Adipose tissue (tissue), 3 donors: ENCODE results near the gene U2AF2. TPM values are rescaled to one million over a fixed set of nuclear protein-coding genes. Genes with fewer than 3 reads are reported as not detected.

ENCODE experiments used
- H3K27ac ChIP-seq: one replicate; pipeline ENCODE4 v1.5.1; 2013; ENCODE audit warnings: low read depth, low read length
- whole genome bisulfite sequencing, 3 donors: extraction: QIAGEN DNeasy Blood & Tissue Kit; methylation state at CpG; one replicate each; pipeline ENCODE4 v1.1.7; 2013; 5-methylcytosine and 5-hydroxymethylcytosine counted together
- polyA plus RNA-seq, 3 donors: library from polyadenylated mRNA; stranded (reverse); fragments of 200-250 nt; gene quantifications; one replicate each; pipeline ENCODE4 v1.2.3, GENCODE V29; 2013
- donor health status: healthy with polysubstance abuse.
- donor health status: Bipolar disorder and iron deficiency.
- donor health status: healthy.

Gene U2AF2
- polyA plus RNA-seq, 3 donors, result 54.3 to 122 (median 95.0) TPM

GRCh38 chr19:55693336-55693974 lies 38.6 kb downstream of the U2AF2 start:
- WGBS, 3 donors, result 94 to 96% (median 96%) methylated on average over 20 of the region's 20 CpGs
- H3K27ac ChIP-seq, result no peak overlapping the region

- WGBS, 3 donors, result 84 to 88% (median 88%) methylated on average over 15 of the region's 15 CpGs
- no peak overlapping the region for H3K27ac ChIP-seq
Measured at GRCh38 chr19:55694241-55694655, 39.4 kb downstream of the U2AF2 start.

- H3K27ac ChIP-seq, result no peak overlapping the region
- 92 to 95% (median 94%) methylated on average over 28 to 37 of the region's 37 CpGs for WGBS, 3 donors
Measured at GRCh38 chr19:55694656-55695491, 40.0 kb downstream of the U2AF2 start.

- 89 to 93% (median 92%) methylated on average over 22 to 23 of the region's 23 CpGs for WGBS, 3 donors
- H3K27ac ChIP-seq, result no peak overlapping the region
Measured at GRCh38 chr19:55695511-55696290, 40.9 kb downstream of the U2AF2 start.

- H3K27ac ChIP-seq, result no peak overlapping the region
- WGBS, 3 donors, result 88 to 93% (median 91%) methylated on average over 20 of the region's 20 CpGs
Measured at GRCh38 chr19:55696301-55697068, 41.6 kb downstream of the U2AF2 start.

GRCh38 chr19:55697069-55697440 lies 42.2 kb downstream of the U2AF2 start:
- 85 to 90% (median 86%) methylated on average over 12 of the region's 12 CpGs for WGBS, 3 donors
- no peak overlapping the region for H3K27ac ChIP-seq

- WGBS, 3 donors, result 90 to 95% (median 92%) methylated on average over 8 of the region's 8 CpGs
- no peak overlapping the region for H3K27ac ChIP-seq
Measured at GRCh38 chr19:55697698-55698097, 42.9 kb downstream of the U2AF2 start.

GRCh38 chr19:55698256-55698655 lies 43.4 kb downstream of the U2AF2 start:
- H3K27ac ChIP-seq, result no peak overlapping the region
- WGBS, 3 donors, result 95 to 98% (median 97%) methylated on average over 17 of the region's 17 CpGs

GRCh38 chr19:55699221-55699620 lies 44.4 kb downstream of the U2AF2 start:
- WGBS, 3 donors, result 82 to 85% (median 85%) methylated on average over 11 of the region's 11 CpGs
- no peak overlapping the region for H3K27ac ChIP-seq

- WGBS, 3 donors, result 93 to 95% (median 95%) methylated on average over 12 of the region's 12 CpGs
- H3K27ac ChIP-seq, result no peak overlapping the region
Measured at GRCh38 chr19:55700813-55701212, 46.0 kb downstream of the U2AF2 start.

GRCh38 chr19:55702131-55702627 lies 47.3 kb downstream of the U2AF2 start:
- no peak overlapping the region for H3K27ac ChIP-seq
- WGBS, 3 donors, result 26 to 79% (median 77%) methylated on average over 13 of the region's 13 CpGs

- H3K27ac ChIP-seq, result no peak overlapping the region
- 37 to 54% (median 51%) methylated on average over 38 of the region's 38 CpGs for WGBS, 3 donors
Measured at GRCh38 chr19:55703790-55704215, 49.0 kb downstream of the U2AF2 start.

GRCh38 chr19:55704494-55705245 lies 49.8 kb downstream of the U2AF2 start:
- WGBS, 3 donors, result 92 to 94% (median 93%) methylated on average over 15 of the region's 15 CpGs
- H3K27ac ChIP-seq, result no peak overlapping the region

- no peak overlapping the region for H3K27ac ChIP-seq
- 93 to 97% (median 96%) methylated on average over 3 of the region's 3 CpGs for WGBS, 3 donors
Measured at GRCh38 chr19:55705972-55706371, 51.1 kb downstream of the U2AF2 start.

- H3K27ac ChIP-seq, result no peak overlapping the region
- WGBS, 3 donors, result 72 to 78% (median 72%) methylated on average over 18 of the region's 18 CpGs
Measured at GRCh38 chr19:55711719-55712118, 56.9 kb downstream of the U2AF2 start.

GRCh38 chr19:55712804-55713631 lies 58.2 kb downstream of the U2AF2 start:
- WGBS, 3 donors, result 65 to 85% (median 80%) methylated on average over 2 of the region's 3 CpGs
- H3K27ac ChIP-seq, result no peak overlapping the region

- 76 to 87% (median 85%) methylated on average over 15 of the region's 15 CpGs for WGBS, 3 donors
- H3K27ac ChIP-seq, result no peak overlapping the region
Measured at GRCh38 chr19:55716531-55716930, 61.7 kb downstream of the U2AF2 start.
